ENCODE data around the gene ITGA2B.

Gene ITGA2B

GRCh38 chr17:44389281-44389680 is at the start of gene ITGA2B:
Gene ITGA2B, minus strand, starts transcription at chr17:44389649. Its CDS starts 176 bp downstream, at chr17:44389473.
- no peak within 1 kb of the TSS for H3K27ac ChIP-seq
- TF ChIP-seq ZFX (IDR thresholded peaks at IDR 0.05; ENCODE audit: borderline replicate concordance) (no peak), CTCF (IDR thresholded peaks at IDR 0.05) (no peak)

- H3K27ac ChIP-seq: no peak overlapping the region
- TF ChIP-seq CTCF (IDR thresholded peaks at IDR 0.05) (no peak), ZFX (IDR thresholded peaks at IDR 0.05; ENCODE audit: borderline replicate concordance) (no peak)
Measured at GRCh38 chr17:44439168-44439567, 49.7 kb upstream of the ITGA2B start.

GRCh38 chr17:44438636-44439035 is 49.2 kb upstream of the ITGA2B start:
- TF ChIP-seq CTCF (IDR thresholded peaks at IDR 0.05) (no peak), ZFX (IDR thresholded peaks at IDR 0.05; ENCODE audit: borderline replicate concordance) (no peak)
- H3K27ac ChIP-seq: no peak overlapping the region

GRCh38 chr17:44436336-44436735 is 46.9 kb upstream of the ITGA2B start:
- H3K27ac ChIP-seq: no peak overlapping the region
- TF ChIP-seq CTCF (IDR thresholded peaks at IDR 0.05) (no peak), ZFX (IDR thresholded peaks at IDR 0.05; ENCODE audit: borderline replicate concordance) (no peak)

GRCh38 chr17:44432254-44433157 is 43.1 kb upstream of the ITGA2B start:
- no peak overlapping the region for H3K27ac ChIP-seq
- TF ChIP-seq CTCF (IDR thresholded peaks at IDR 0.05) (no peak), ZFX (IDR thresholded peaks at IDR 0.05; ENCODE audit: borderline replicate concordance) (no peak)

- H3K27ac ChIP-seq: no peak overlapping the region
- TF ChIP-seq ZFX (IDR thresholded peaks at IDR 0.05; ENCODE audit: borderline replicate concordance) (no peak), CTCF (IDR thresholded peaks at IDR 0.05) (no peak)
Measured at GRCh38 chr17:44424828-44425461, 35.5 kb upstream of the ITGA2B start.

- no peak overlapping the region for H3K27ac ChIP-seq
- TF ChIP-seq CTCF (IDR thresholded peaks at IDR 0.05) (no peak), ZFX (IDR thresholded peaks at IDR 0.05; ENCODE audit: borderline replicate concordance) (no peak)
Measured at GRCh38 chr17:44417553-44417952, 28.1 kb upstream of the ITGA2B start.
